LHCN-M2 (cell line): ENCODE results near the gene NUP210. TPM values are rescaled to one million over a fixed set of nuclear protein-coding genes. Genes with fewer than 3 reads are reported as not detected.

Experiments used
- DNase-seq: peaks from one replicate; pipeline ENCODE4 v3.0.0-alpha.2; 2012; ENCODE audit warnings: low read depth
- total RNA-seq: library from RNA; depleted of rRNA; stranded (reverse); fragments of >200 nt; gene quantifications from 2 replicates; pipeline ENCODE4 v1.2.3, GENCODE V29; 2014

NUP210 gene
- total RNA-seq, 1 experiment from 2014 or later = not detected

DNA sequence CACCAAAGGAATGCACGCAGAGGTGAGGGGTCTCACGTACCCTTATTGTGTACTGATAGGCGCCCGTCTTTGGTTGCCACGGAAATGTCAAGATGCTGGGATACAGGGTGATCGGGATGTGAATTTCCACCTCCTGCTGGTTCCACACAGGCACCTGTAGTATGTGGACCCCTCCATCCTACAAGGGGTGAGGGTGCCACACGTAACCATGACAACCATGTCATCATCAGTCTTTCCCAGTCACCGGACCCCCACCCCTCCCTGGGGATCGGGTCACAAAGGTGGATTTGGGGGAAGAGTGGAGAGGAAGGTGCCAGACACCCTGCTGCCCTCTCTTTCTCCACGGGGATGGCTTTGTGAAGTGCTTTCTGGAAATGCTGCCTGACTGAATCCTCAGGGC lies 44.7 kb downstream of the NUP210 start:
- DNase-seq = no peak

DNA sequence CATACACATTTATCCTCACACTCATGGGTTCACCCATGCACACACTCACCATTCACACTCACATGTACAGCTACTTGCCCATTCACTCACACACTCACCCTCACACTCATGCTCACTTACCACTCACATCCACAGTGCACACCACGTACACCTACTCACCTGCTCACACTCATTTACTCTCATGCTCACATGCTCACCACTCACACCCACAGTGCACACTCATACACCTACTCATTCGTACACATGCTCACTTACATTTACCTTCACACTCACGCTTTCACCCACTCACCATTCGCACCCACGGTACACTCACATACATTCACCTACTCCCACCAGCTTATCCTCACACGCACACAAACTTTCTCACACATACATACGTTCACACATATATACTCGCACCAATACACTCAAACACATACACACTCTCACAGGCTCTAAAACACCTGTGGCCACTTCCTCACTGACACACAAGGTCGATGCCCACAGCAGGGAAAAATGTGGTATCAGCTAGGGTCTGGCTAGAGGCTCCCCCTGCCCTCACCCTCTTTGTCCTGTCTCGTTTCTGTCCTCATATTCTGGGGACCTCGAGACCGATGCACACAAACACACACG lies 46.0 kb downstream of the NUP210 start:
- DNase-seq = no peak

DNA sequence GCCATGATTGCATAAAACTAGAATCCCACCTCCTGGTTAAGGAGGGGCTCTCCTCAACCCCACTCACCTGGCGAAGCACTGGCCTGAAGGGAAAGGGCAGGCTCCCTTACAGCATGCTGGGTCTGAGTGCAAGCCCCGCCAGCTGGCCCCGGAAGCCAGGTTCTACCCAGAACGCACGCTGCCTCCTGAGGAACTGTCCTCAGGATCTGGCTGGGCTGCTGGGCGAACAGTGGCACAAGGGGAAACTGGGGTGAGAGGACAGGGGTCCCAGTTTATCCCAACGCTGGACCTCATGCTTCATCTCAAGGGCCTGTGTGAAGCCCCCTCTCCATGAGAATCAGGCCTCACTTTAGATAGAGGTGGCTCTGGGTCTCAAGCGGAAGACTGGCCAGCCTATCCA lies 47.5 kb downstream of the NUP210 start:
- DNase-seq = no peak

DNA sequence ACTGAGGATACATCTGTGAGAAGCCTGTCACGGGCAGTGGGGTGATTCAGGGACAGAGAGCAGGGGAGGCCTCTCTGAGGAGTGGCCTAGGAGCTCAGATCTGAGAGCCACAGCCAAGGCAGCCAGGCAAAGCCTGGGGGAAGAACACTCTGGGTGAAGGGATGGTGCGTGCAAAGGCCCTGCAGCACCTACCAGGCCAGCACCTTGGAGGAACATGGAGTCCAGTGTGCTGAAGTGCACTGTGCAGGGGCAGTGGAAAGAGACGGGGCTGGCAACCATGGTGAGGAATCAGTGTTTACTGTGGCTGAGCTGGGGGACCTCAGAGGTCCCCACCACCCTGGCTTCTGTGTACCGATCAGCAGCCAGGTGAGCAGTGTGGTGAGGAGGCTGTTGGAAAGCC lies 48.0 kb downstream of the NUP210 start:
- no peak for DNase-seq

DNA sequence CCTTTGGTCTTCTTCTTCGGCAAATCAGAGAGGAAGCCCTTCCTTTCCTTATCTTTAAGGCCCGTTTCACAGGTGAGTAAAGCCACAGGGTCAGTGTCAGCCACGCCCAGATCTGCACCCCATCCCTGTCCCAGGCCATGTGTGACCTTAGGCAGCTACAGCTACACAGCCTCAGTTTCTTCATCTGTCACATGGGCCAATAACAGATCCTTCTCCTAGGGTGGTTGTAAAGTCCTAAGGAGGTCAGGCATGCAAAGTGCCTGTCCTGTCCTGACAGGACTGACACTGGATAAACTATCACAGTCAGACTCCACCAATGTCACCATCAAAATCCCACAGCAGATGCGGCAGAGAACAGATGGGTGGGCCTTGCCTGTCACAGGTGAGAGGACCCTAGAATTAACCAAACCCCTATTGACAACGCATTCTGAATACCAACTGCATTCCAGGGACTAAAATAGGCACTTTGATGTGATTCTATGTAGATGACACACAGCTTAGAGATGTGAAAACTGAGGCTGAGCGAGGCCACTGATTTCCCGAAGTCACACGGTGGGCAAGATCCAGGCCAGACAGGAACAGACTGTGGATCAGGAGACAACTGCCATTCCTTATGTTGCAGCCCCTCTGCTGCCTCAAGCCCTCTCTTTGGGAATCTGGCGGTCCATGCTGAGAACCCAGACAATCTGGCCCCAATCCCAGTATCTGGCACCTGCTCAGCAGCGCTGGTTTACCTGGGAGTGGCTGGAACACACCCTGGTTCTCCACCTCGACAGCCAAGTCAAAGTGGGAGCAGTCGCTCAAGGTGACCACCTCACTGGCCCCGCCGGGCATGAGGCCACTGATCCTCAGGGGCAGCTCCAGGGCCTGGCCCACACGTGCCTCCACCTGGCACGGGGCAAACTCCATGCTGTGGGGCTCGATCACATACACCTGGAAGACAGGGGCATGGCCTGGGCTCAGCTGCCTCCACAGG lies 48.7 kb downstream of the NUP210 start:
- no peak for DNase-seq

DNA sequence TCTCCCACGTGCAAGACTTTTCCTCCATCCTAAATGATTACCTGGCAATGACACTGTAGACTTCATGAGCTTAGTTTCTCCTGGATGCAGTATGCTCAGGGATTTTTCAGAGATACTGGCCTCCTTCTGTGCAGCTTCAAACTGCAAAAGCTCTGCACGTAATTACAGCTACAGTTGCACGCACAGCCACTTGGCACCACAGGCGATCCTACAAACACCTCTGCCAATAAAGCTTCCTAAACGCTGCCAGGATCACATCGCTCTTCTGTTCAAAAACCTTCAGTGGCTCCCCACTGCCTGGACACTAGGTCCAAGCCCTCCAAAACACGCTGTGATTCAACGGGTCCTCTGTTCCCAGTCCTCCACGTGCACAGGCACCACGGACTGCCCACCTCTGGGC lies 49.5 kb downstream of the NUP210 start:
- DNase-seq = no peak

DNA sequence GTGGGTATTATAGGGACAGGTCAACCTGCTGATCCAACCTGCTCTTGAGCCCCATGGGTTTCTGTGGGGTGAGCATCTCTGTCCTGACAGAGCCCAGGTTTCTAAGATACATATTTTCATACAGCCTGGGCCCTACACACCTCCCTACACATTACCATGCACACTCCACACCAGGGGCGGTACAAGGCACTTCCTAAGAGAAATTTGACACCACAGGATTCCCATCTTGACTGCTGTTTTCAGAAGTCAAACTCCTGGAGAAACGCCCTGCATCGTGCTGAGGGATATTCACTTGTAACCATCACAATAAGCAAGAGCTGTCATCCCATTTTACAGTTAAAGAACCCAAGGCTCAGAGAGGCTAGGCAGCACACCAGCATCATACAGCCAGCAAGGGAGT lies 50.1 kb downstream of the NUP210 start:
- DNase-seq = no peak

DNA sequence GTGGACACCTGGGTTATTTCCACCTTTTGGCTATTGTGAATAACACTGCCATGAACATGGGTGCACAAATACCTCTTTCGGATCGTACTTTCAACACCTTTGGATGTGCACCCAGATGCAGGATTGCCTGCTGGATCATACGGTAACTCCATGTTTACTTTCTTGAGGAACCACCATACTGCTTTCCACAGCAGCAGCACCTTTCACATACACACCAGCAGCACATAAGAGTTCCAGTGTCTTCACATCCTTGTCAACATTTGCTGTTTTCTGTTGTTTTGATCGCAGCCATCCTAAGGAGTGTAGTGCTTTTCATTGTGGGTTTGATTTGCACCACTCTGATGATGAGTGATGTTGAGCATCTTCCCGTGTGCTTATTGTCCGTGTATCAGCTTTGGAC lies 51.3 kb downstream of the NUP210 start:
- no peak for DNase-seq

DNA sequence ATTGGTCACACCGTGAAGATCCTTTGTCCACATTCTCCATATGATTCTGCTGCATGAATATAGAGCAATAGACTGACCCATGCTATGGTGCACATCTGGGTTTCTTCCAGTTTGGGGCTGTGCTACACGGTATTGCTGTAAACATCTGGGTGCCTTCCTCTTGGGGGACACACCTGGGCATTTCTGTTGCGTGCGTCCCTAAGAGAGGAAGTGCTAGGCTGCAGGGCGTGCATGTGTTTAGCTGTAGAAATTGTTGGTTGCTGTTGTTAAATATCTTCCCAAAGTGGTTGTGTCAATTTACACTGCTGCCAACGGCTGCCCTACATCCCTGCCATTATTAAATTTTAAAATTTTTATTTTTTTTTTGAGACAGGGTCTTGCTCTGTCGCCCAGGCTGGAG lies 52.4 kb downstream of the NUP210 start:
- no peak for DNase-seq

DNA sequence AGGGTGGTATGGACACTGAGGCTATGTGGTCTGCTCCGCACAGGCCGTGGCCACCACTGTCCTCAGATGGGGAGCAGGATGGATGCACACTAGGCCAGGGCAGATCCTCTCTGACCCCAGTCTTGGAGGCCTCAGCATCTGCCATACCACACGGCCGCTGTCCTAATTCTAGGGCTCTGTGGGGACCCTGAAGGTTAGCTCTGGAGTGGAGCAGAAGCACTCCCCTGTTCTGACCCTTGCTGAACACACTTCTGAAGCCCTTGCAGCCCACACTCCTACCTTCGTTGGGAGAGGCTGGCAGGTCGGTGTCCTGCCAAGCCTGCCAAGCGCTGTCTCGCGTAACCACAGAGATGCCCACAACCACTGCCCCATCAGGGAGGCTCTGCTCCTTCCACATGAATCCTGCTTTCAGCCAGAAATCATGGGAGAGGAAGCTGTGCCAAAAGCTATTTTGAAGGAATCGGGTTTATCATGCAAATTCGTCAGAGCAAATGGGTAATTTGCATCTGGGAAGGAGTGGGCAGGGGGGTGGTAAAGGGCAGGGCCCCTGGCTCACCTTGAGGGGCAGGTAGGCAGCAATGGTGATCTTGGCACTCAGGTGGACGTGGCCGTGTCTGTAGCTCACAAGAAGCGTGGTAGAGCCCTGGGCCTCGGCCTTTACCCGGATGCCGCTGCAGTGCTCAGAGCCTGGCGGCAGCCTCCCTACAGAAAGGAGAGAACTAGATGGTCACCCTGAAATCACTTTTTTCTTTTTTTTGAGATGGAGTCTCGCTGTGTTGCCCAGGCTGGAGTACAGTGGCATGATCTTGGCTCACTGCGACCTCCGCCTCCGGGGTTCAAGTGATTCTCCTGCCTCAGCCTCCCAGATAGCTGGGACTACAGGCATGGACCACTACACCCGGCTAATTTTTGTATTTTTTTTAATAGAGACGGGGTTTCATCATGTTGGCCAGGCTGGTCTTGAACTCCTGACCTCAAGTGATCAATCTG lies 54.4 kb downstream of the NUP210 start:
- no peak for DNase-seq

DNA sequence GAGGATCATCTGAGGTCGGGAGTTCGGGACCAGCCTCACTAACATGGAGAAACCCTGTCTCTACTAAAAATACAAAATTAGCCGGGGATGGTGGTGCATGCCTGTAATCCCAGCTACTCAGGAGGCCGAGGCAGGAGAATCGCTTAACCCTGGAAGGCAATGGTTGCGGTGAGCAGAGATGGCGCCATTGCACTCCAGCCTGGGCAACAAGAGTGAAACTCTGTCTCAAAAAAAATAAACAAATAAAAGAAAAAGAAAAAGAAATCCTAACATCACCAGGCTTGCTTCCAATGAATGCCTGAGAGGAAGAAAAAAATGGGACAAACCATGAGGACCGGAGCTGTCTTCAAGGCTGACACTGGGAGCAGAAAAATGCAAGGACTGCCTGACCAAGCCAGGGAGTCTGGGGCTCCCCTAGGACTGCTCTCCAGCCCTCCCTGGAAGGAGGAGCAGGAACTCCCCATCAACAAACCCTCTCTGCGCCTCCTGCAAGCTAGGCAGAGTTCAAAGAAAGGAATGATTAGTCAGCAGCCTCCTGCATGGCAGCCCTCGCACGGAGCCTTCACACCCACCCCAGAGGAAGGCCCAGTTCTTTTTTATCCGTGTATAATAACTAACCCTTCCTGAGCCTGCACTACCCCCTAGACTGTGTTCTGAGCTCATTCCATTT lies 55.4 kb downstream of the NUP210 start:
- no peak for DNase-seq

DNA sequence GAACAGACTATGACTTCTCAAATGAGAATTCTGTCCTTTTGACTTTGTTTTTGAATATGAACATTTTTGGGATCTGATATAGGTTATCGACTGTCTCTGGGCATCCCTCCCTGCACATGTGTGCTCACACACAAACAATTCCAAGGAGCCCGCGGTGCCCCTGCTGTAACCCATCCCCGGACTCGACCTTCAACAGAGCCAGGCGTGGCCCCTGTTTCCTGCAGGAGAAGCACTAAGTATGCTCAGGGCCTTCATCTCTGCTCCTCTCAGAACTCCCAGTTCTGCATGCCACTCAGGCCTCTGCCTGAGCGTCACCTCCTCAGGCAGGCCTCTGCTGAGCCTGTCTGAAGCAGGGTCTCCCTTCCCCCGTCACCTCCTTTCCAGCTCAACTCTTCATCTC lies 57.6 kb downstream of the NUP210 start:
- no peak for DNase-seq

DNA sequence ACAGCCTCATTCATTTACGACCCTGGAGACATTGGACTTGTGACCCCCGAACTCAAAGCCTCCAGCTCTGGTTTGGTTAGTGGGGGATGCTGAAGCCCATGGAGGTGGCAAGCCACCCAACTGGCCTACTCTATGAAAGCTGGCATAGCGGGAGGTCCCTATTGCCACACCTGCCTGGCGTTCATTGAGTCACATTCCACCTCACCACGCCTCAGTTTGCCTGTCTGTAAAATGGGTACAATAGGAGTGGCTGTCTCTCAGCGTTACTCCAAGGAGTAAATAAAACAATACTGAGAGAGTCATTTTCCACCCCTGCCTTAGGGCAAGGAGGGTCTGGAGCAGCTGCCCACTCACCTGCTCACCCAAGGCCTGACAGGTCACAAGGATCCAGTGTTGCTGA lies 60.2 kb downstream of the NUP210 start:
- no peak for DNase-seq

DNA sequence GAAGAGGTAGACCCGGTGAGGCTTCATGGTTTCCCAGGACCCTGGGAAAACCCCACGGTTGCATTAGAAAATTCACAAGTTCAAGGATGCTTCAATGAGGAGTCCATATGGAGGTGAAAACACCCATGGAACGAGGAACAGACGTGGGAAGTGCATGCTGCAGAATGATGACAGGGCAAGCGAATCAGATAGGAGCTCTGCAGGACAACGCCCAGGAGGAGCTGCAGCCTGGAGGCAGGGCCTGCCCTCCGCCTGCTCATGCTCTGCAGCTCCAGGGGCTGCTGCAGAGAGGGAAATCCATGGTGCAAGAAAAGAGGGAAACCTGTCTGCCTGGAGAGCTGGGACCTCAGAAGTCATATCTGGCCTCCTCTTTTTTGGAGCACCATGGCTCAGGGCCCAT lies 61.5 kb downstream of the NUP210 start:
- DNase-seq = no peak

DNA sequence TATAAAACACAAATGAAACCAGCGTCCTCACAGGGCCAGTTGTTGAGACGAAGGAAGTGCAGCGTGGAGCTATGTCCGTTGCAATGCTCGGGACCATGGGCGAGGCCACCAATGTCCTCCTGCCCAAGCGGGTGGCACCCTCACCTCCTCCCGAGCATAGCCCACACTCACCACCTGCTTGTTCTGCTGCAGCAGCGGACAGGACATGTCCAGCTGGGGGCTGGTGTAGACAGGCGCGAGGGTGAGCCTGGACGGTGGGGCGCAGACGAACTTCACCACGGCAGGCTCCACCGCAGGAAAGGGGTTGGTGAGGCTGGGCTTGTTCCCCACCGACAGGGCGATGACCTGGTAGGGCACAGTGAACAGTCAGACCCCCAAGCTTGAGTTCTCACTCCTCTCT lies 62.1 kb downstream of the NUP210 start:
- DNase-seq = no peak

DNA sequence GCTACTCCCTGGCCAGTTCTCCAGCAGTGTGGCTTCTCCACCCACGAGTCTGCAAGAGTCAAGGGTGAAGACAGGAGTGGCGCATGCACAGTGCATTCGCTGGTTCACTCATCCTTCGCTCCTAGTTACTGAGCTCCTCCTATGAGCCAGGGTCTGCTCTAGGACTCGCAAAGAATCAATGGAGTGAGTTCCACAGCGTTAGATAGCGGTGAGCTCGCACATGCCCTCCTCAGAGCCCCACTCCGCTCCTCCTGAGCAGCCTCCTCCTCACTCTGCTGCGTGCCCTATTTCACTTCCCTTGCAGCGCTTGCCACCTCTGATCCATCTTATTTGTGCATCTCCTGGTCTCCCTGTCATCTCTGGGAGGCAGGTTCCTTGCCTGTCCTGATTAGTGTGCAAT lies 63.0 kb downstream of the NUP210 start:
- no peak for DNase-seq

DNA sequence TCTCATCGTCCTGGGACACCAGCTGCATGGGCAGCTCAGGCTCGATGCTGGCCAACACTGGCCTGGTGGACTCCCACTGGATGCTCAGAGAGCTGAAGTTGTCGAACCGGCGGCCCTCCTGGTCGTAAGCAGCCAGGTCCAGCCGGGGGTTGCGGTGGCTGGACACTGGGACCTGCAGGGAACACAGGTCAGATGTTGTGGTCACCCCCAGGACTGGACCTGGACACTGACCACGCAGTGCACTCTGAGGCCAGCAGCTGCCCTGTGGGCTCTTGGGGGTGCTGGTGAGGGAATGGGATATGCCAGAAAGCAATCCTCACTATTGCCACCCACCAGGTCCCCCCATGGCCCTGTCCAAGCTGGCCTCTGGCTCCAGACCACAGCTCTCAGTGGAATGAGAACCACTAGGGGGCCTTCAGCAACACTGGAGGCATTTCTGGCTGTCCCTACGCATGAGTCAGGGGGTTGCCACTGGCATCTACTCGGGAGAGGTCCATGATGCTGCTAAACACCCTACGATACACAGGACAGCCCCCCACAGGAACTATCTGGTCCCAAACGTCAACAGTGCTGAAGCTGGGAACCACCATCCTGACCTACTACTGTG lies 66.1 kb downstream of the NUP210 start:
- no peak for DNase-seq

DNA sequence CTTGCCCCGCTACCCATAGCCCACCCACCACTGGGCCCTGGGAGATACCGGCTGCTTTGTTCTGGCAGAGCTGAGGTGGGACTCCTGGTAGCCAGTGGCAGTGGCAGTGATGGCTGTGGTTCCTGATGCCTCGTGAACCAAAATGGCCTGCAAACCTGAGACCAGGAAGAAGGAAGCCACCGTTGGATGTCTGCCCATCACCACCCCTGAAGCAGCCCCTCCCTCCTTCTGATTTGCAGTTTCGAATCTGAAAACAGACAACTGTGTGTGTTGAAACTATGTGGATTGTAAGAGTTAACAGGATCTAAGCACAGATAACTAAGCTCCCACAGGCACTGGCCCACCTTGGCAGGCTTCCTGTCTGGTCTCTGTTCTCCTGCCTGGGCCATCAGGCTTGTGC lies 66.6 kb downstream of the NUP210 start:
- no peak for DNase-seq

DNA sequence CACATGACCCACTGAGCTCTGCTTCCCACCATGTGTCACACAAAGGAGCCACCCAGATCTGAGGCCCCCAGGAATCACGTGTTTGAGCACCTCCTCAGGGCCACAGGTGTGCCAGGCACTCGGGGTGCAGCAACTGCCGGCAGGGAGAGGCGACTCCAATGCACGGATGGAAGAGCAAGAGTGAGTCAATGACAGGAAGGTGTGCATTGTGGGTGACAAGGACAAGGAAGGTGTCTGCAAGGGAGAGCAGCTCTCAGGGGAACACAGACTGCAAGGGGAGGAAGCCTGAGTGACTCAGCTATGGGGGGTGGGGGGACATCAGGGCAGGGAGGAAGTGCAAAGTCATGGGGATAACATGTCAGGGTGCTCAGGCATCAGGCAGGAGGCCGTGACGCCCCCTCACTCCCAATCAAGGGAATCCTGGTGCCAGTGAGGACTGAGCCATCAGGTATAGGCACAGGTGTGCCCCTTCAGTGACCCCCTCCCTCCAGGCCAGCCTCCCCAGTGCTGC lies 67.4 kb downstream of the NUP210 start:
- DNase-seq = no peak

DNA sequence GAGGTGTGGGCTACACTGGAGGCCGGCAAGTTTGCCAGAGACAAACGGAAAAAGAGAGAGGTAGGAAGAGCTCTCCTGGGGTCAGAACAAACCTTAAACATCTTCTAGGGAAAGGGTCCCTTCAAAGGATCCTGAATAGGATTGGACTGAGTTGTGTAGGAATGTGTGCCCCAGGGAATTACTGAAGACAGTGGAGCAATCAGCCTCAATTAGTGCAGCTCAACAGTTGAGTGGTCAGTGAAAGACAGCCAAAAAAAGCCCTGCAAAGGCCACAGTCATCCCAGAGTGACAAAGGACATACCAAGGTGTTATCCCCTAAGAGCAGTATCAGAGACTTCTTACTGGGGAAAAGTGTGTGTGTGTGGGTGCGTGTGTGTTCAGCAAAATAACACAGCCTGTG lies 70.3 kb downstream of the NUP210 start:
- no peak for DNase-seq
